Measurements from ENCODE around the gene COA8. TPM values are rescaled to one million over a fixed set of nuclear protein-coding genes. Genes with fewer than 3 reads are reported as not detected.

The COA8 gene
- total RNA-seq, 1 donor from 2014 or later: 33.7 TPM

DNA sequence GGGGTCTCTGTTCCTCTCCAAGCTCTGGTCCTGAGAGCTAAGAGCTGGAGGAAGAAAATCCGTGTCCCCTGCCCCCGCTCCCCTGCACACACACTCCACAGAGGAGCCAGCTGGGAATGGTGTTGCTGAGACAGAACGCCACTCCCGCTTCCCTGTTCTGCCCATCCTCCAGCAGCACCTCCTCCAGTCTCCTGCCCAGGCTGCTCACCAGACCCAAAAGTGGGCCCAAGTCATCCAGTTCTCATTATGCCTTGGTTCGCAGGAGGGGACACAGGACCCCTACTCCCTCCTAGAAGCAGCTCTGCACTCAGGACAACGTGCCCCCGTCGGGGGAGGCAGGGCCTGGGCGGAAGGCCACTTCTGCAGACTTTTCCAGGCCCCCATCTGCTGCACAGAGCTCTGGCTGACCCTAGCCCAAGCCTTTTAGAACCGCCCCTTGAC, 34.6 kb upstream of the COA8 start:
- peaks cover 37% of the 10 kb centered on the region for H3K4me1 Mint-ChIP-seq
- no peaks in the 10 kb centered on the region for H3K36me3 Mint-ChIP-seq (ENCODE audit: low read depth)

DNA sequence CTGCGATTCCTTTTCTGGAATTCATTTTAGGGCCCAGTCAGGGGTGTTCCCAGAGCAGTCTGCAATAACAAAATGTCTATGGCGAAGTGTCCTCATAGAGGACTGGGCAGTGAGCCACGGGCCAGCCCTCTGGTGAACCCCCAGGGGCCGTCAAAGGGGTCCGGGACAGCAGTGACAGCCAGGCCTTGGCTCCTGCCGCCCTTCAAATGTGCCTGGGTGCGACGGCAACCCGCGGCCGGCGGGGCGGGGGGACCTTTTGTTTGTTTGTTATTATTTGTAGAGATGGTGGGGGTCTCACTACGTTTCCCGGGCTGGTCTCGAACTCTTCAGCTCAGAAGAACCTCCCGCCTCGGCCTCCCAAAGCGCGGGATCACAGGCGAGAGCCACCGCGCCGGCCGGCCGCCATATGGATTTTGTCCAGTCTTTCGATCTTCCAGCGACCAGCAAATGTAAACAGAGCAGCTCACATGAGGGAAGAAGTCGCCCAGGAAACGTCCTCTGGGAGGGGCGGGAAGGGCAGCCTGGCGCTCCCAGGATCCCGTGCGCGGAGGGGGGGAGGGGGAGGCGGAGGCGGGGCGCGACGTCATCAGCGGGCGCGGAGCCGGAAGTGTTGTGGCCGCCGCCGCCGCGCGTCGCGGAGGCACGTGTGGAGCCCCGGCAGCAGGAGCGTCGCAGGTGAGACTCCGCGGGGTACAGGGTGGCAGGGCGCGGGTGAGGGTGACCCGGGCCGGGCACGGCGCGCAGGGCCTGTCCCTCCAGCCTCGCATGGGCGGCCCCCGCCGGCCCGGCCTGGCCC, 34.0 kb upstream of the COA8 start, which contains the start of gene TRMT61A:
TSS of gene TRMT61A (plus strand) at position 610 of the 796 bp plus-strand sequence. CDS start 783 bp downstream, outside the sequence.
- TF ChIP-seq, protein P1, sequence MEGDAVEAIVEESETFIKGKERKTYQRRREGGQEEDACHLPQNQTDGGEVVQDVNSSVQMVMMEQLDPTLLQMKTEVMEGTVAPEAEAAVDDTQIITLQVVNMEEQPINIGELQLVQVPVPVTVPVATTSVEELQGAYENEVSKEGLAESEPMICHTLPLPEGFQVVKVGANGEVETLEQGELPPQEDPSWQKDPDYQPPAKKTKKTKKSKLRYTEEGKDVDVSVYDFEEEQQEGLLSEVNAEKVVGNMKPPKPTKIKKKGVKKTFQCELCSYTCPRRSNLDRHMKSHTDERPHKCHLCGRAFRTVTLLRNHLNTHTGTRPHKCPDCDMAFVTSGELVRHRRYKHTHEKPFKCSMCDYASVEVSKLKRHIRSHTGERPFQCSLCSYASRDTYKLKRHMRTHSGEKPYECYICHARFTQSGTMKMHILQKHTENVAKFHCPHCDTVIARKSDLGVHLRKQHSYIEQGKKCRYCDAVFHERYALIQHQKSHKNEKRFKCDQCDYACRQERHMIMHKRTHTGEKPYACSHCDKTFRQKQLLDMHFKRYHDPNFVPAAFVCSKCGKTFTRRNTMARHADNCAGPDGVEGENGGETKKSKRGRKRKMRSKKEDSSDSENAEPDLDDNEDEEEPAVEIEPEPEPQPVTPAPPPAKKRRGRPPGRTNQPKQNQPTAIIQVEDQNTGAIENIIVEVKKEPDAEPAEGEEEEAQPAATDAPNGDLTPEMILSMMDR (conservative IDR thresholded peaks at IDR 0.05): no peak
- Mint-ChIP-seq H3K4me1 (peaks cover 32% of the 10 kb centered on the region), H3K27me3 (ENCODE audit: low read depth) (peaks cover 6% of the 10 kb centered on the region), H3K36me3 (ENCODE audit: low read depth) (no peaks in the 10 kb centered on the region), H3K9me3 (no peaks in the 10 kb centered on the region), H3K4me3 (peak within 1 kb of the TSS; percentile 93), H3K27ac (ENCODE audit: unreplicated experiment) (peak within 1 kb of the TSS; percentile 99)
- DNase-seq (ENCODE audit: low read depth, low spot score): peak; percentile 70

More for the DNA sequence above, 34.6 kb upstream of the COA8 start:
- DNase-seq (ENCODE audit: low read depth, low spot score): no peak
- Mint-ChIP-seq H3K9me3 (no peaks in the 10 kb centered on the region), H3K27me3 (ENCODE audit: low read depth) (peaks cover 13% of the 10 kb centered on the region), H3K27ac (ENCODE audit: unreplicated experiment) (no peak overlapping the region), H3K4me3 (peak overlapping the region; percentile 93)
- TF ChIP-seq, protein P1 (conservative IDR thresholded peaks at IDR 0.05): no peak

DNA sequence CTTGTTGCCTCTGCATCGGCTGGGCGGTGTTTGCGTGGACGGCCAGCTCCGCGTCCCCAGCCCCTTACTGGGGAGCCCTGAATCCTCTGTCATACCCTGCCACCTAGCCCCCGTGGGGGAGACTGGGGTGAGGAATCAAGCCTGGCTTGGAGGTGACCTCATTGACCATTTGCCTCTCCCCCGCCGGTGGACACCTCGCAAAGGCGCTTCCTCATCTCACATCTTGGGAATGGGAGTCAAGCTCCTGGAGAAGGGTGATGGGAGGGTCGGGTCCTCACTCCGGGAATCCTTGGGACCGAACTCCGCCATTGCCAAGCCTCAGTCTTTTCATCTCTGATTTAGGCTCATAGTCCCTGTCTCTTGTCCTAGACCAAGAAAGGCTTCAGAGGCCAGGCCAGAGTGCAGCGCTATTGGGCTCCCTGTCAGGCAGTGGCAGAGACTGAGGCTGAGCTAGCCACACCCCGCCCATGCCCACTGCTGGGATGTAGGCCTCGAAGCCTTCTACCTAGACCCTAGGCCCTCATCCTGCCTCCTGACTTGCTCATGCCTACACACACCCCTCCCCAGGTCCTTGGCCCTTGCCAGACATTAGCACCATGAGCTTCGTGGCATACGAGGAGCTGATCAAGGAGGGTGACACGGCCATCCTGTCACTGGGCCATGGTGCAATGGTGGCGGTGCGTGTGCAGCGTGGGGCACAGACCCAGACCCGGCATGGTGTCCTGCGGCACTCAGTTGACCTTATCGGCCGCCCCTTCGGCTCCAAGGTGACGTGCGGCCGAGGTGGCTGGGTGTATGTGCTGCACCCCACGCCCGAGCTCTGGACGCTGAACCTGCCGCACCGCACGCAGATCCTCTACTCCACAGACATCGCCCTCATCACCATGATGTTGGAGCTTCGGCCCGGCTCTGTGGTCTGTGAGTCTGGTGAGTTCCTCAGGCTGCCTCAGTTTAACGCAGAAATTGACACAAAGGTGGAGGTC, 33.1 kb upstream of the COA8 start:
- no peaks in the 10 kb centered on the region for H3K36me3 Mint-ChIP-seq (ENCODE audit: low read depth)
- peaks cover 28% of the 10 kb centered on the region for H3K4me1 Mint-ChIP-seq
- DNase-seq (ENCODE audit: low read depth, low spot score): no peak
- peaks cover 3% of the 10 kb centered on the region for H3K27me3 Mint-ChIP-seq (ENCODE audit: low read depth)
- no peaks in the 10 kb centered on the region for H3K9me3 Mint-ChIP-seq
- TF ChIP-seq, protein P1 (conservative IDR thresholded peaks at IDR 0.05): no peak
- peak overlapping the region; percentile 93 for H3K4me3 Mint-ChIP-seq
- H3K27ac Mint-ChIP-seq (ENCODE audit: unreplicated experiment): peak overlapping the region; percentile 91

DNA sequence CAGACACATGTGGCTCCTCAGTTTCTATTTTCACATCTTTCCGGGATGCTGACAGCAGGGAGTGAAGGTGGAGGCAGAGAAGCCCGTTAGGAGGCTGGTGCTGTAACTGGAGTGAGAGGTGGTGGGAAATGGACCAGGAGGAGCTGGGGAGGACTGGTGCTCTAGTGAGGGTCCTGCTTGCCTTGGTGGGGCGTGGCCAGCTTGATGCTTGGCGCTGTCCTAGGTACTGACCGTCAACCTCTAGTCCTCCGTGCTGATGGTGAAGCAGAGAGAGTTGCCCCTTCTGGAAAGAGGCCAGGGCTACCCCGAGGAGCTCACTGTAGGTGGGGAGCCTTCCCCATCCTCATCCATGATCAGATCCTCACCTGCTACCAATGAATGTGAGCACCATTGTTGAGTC, 32.4 kb upstream of the COA8 start:
- Mint-ChIP-seq H3K9me3 (no peaks in the 10 kb centered on the region), H3K4me3 (peak overlapping the region; percentile 93), H3K36me3 (ENCODE audit: low read depth) (no peaks in the 10 kb centered on the region), H3K27ac (ENCODE audit: unreplicated experiment) (no peak overlapping the region), H3K4me1 (peaks cover 28% of the 10 kb centered on the region), H3K27me3 (ENCODE audit: low read depth) (no peaks in the 10 kb centered on the region)
- no peak for DNase-seq (ENCODE audit: low read depth, low spot score)
- TF ChIP-seq, protein P1 (conservative IDR thresholded peaks at IDR 0.05): no peak

DNA sequence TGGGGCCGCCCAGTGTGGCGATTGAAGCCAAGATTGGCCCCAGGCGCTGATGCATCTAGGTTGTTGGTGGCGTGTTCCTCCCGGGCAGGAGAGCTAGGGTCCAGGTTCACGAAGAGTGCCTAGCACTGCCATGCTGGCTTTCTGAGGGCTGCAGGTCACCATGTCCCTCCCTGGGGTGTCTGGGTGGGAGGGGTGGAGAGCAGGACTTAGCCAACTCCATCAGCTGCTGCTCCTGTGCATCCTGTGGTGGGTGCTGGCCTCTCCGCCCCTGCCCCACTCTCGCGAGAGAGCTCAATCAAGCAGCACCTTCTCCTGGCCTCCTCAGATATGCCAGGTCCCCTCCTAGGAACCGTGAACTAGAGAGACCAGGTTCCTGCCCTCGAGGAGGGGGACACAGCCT, 31.9 kb upstream of the COA8 start:
- Mint-ChIP-seq H3K27ac (ENCODE audit: unreplicated experiment) (no peak overlapping the region), H3K9me3 (no peaks in the 10 kb centered on the region), H3K4me3 (peak overlapping the region; percentile 93)

More for the DNA sequence above, 31.9 kb upstream of the COA8 start:
- no peak for DNase-seq (ENCODE audit: low read depth, low spot score)
- no peaks in the 10 kb centered on the region for H3K27me3 Mint-ChIP-seq (ENCODE audit: low read depth)
- no peaks in the 10 kb centered on the region for H3K36me3 Mint-ChIP-seq (ENCODE audit: low read depth)
- peaks cover 28% of the 10 kb centered on the region for H3K4me1 Mint-ChIP-seq
- TF ChIP-seq, protein P1 (conservative IDR thresholded peaks at IDR 0.05): no peak
